DOHH2 (cell line): ENCODE data around the gene RHBDF2.

ENCODE experiments used
- EZH2phosphoT487 ChIP-seq: fragments of 200-600 bp; sonication (generic); IDR thresholded peaks from 2 replicates; pipeline ENCODE4 v1.6.1; 2017; ENCODE audit warnings: borderline replicate concordance, mild to moderate bottlenecking, antibody characterized with exemption, low read length, moderate library complexity, mixed read lengths
- TF ChIP-seq, protein P1 (sequence below): fragments of 200-600 bp; sonication (generic); IDR thresholded peaks from one replicate; pipeline ENCODE4 v1.5.1; 2014; ENCODE audit warnings: antibody characterized with exemption, mild to moderate bottlenecking, low read depth, low read length; ENCODE audit not compliant: poor library complexity, severe bottlenecking

DNA sequence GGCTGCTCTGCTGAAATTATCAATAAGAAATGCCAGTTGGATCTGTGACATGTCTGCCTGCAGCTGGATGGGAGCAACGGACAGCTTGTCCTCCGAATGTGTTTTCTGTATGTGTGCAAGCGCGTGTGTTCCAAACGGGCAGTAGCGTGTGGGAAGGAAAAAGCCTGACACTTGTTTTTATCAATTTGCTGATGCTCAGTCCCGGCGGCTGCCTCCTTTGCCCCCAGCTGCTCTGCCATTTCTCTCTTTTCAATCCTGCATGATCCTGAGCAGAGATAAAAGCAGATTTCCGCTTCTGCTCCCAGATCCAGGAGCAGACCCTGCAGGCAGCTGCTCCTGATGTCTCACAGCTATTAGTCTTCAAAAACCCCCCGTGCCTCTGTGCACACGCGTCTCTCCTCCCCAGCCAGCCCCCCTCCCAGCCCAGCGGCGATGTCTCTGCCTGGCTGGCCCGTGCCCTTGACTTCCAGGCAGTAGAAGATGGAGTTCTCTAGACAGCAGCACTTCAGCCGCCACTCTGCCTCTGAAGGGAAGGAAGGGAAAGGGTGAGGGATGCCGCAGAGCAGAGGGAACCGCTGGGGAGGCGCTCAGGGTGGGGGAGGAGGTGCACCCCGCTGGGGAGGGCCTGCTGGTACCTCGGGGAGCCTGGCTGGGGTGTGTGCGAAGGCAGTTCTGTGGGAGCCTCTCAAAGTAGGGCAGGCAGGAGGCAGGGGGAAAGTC lies 42.8 kb upstream of the RHBDF2 start:
- TF ChIP-seq, protein P1, sequence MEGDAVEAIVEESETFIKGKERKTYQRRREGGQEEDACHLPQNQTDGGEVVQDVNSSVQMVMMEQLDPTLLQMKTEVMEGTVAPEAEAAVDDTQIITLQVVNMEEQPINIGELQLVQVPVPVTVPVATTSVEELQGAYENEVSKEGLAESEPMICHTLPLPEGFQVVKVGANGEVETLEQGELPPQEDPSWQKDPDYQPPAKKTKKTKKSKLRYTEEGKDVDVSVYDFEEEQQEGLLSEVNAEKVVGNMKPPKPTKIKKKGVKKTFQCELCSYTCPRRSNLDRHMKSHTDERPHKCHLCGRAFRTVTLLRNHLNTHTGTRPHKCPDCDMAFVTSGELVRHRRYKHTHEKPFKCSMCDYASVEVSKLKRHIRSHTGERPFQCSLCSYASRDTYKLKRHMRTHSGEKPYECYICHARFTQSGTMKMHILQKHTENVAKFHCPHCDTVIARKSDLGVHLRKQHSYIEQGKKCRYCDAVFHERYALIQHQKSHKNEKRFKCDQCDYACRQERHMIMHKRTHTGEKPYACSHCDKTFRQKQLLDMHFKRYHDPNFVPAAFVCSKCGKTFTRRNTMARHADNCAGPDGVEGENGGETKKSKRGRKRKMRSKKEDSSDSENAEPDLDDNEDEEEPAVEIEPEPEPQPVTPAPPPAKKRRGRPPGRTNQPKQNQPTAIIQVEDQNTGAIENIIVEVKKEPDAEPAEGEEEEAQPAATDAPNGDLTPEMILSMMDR = no peak
- no peak for TF ChIP-seq EZH2phosphoT487
